Small intestine (tissue), 7 donors: ENCODE results near the gene UBE3B. TPM values are rescaled to one million over a fixed set of nuclear protein-coding genes. Genes with fewer than 3 reads are reported as not detected.

ENCODE experiments used
- DNase-seq, 2 donors: peaks; one replicate each; pipeline versions ENCODE4 v3.0.0 to v3.0.0-alpha.2; 2013
- FAIRE-seq: peaks from 2 replicates; lab custom pipeline; 2012; peaks lifted over from hg19 to GRCh38; lab: Jason Lieb, UNC
- H3K27ac ChIP-seq, 3 donors: one replicate each; pipeline ENCODE4 v1.5.1; 2013; ENCODE audit warnings: low read length in 2 of 3, mild to moderate bottlenecking in 2 of 3, control low read depth in 1 of 3, inconsistent platforms in 1 of 3, low read depth in 1 of 3, moderate library complexity in 1 of 3
- H3K27me3 ChIP-seq, 3 donors: one replicate each; pipeline ENCODE4 v1.6.1; 2013; ENCODE audit warnings: low read length in 3 of 3, inconsistent platforms in 1 of 3; ENCODE audit not compliant: control insufficient read depth in 3 of 3, insufficient read depth in 3 of 3
- H3K36me3 ChIP-seq, 3 donors: one replicate each; pipeline ENCODE4 v1.6.1; 2013; ENCODE audit warnings: low read length in 3 of 3, inconsistent platforms in 1 of 3, low read depth in 1 of 3, mild to moderate bottlenecking in 1 of 3, moderate library complexity in 1 of 3; ENCODE audit not compliant: control insufficient read depth in 3 of 3, insufficient read depth in 2 of 3
- H3K4me1 ChIP-seq, 3 donors: one replicate each; pipeline ENCODE4 v1.6.1; 2013; ENCODE audit warnings: low read length in 2 of 3, inconsistent platforms in 1 of 3, low read depth in 1 of 3, mild to moderate bottlenecking in 1 of 3, moderate library complexity in 1 of 3; ENCODE audit not compliant: control insufficient read depth in 3 of 3, insufficient read depth in 2 of 3
- H3K4me3 ChIP-seq, 3 donors: one replicate each; pipeline ENCODE4 v1.5.1; 2013; ENCODE audit warnings: low read length in 3 of 3, control low read depth in 1 of 3, inconsistent platforms in 1 of 3, low read depth in 1 of 3, mild to moderate bottlenecking in 1 of 3, moderate library complexity in 1 of 3
- H3K9me3 ChIP-seq, 2 donors: one replicate each; pipeline ENCODE4 v1.6.1; 2013; ENCODE audit warnings: low read depth in 1 of 2, low read length in 1 of 2; ENCODE audit not compliant: control insufficient read depth in 2 of 2, insufficient read depth in 1 of 2
- WGBS, 3 donors: extraction: QIAGEN DNeasy Blood & Tissue Kit; methylation state at CpG; one replicate each; pipeline ENCODE4 v1.1.7; 2013; 5-methylcytosine and 5-hydroxymethylcytosine counted together
- polyA plus RNA-seq, 4 donors: library from polyadenylated mRNA; stranded (reverse) in 3 of 4; unstranded in 1 of 4; fragments of 200-250 nt in 3 of 4; fragments of 120-200 nt in 1 of 4; gene quantifications; one replicate each; pipeline versions ENCODE4 v1.2.1 to v1.2.3, GENCODE V29; 2013
- donor health status: healthy with polysubstance abuse.
- donor health status: control.
- donor health status: control.
- donor health status: Bipolar disorder and iron deficiency.
- donor health status: healthy.

The UBE3B gene
- polyA plus RNA-seq, 4 donors: 13.0 to 33.2 (median 13.3) TPM

DNA sequence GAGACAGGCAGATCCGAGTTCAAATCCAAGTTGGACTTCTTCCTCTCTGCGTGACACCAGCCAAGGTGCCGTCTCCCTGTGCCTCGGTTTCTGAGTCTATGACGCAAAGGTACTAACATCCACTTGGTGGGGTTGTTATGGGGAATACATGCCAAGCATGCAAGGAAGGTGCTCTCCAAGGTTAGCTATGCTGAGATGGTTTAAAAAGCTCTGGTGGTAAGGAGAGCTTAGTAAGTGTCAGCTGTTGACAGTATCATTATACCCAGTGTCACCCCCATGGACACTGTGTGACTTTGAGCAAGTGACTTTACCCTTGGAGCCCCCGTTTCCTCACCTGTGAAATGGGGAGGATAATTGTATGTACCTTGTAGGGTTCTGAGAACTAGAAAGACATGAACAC, 73.7 kb downstream of the UBE3B start:
- Histone ChIP-seq H3K4me3 (no peak overlapping the region), H3K9me3 (no peaks in the 10 kb centered on the region), H3K27ac (no peak overlapping the region), H3K36me3 (peaks cover 0 to 7% (median 0%) of the 10 kb centered on the region in 3 donors), H3K27me3 (peaks cover 0 to 19% (median 4%) of the 10 kb centered on the region in 3 donors), H3K4me1 (no peaks in the 10 kb centered on the region)
- WGBS, 3 donors: 82 to 88% (median 84%) methylated on average over 6 of the region's 6 CpGs
- FAIRE-seq: no peak
- DNase-seq: no peak

DNA sequence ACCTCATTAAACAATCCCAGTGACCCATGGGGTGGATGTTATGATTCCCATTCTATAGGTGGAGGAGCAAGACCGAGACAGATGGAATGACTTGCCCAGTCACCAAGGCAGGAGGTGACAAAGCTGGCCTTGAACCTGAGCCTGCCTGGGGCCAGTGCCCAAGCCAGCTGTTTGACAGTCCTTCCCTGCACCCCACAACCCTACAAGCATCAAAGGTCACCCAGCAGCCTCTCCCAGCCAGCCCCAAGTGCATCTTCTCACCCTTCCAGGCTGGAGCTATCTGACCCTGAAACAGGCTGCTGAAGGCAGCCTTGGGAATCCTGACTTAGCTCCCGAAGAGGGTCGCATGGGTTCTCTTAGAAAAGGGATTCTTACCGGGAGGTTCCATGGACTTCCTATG, 75.5 kb downstream of the UBE3B start:
- WGBS, 3 donors: 33 to 70% (median 52%) methylated on average over 4 of the region's 4 CpGs

DNA sequence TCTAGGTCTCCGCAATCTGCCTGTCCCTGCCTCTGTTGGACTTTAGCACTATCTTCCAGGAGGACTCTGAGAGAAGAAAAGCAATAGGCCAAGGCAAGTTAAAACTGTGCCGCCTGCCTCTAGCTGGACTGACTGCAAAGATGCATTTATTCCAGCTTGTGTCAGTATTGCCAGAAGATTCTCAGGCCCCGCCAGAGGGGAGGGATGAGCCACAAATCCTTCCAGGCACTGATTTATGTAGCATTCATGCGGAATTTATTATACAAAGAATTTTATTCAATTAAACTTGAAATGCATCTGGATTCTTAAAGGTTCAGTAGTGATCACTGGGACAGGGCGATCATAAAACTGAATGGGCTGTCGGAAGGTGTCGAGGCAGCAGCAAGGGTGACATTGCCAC, 76.0 kb downstream of the UBE3B start:
- 35 to 78% (median 46%) methylated on average over 7 of the region's 7 CpGs for WGBS, 3 donors
- DNase-seq (no peak), FAIRE-seq (no peak)
- Histone ChIP-seq H3K4me1 (peaks cover 0 to 8% (median 3%) of the 10 kb centered on the region in 3 donors), H3K9me3 (no peaks in the 10 kb centered on the region), H3K27me3 (peaks cover 0 to 16% (median 4%) of the 10 kb centered on the region in 3 donors), H3K27ac (no peak overlapping the region), H3K36me3 (peaks cover 0 to 25% (median 0%) of the 10 kb centered on the region in 3 donors), H3K4me3 (no peak overlapping the region)

More for the DNA sequence above, 75.5 kb downstream of the UBE3B start:
- no peak overlapping the region for H3K4me3 ChIP-seq
- H3K4me1 ChIP-seq: peaks cover 0 to 3% (median 0%) of the 10 kb centered on the region in 3 donors
- DNase-seq (no peak), FAIRE-seq (no peak)
- peaks cover 0 to 24% (median 0%) of the 10 kb centered on the region in 3 donors for H3K36me3 ChIP-seq
- H3K27me3 ChIP-seq: peaks cover 0 to 19% (median 4%) of the 10 kb centered on the region in 3 donors
- no peak overlapping the region for H3K27ac ChIP-seq
- no peaks in the 10 kb centered on the region for H3K9me3 ChIP-seq

DNA sequence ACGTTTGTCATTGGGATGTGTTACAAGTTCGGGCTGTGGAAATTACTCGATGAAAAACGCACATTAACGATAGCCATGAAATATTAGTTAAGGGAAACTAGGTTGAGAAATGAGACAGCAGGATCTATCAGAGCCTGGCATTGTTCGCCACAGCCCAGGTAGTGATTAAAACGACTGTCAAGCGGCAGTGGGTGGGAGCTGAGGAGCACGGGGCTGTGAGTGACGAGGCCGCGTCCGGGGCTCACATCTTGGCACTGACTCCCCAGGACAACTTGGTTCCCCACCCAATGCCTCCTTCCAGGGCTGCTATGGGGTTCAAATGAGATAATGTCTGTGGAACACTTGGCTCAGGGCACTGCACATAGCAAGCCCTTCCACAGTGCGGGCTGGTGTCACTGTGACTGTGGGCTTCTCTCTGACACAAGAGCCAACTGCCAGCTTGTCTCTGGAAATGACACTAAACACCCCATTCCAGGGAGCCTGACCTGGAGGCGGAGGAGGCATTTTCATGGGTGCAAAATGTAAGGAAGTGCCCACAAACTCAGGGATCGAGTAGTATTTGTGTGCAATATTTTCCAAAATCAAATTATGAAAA, 76.6 kb downstream of the UBE3B start:
- no peak overlapping the region for H3K4me3 ChIP-seq
- no peak overlapping the region for H3K27ac ChIP-seq
- WGBS, 3 donors: 47 to 69% (median 51%) methylated on average over 16 of the region's 16 CpGs
- peaks cover 0 to 16% (median 4%) of the 10 kb centered on the region in 3 donors for H3K27me3 ChIP-seq
- peaks cover 0 to 29% (median 0%) of the 10 kb centered on the region in 3 donors for H3K36me3 ChIP-seq
- DNase-seq: no peak
- H3K4me1 ChIP-seq: peaks cover 0 to 14% (median 3%) of the 10 kb centered on the region in 3 donors
- no peaks in the 10 kb centered on the region for H3K9me3 ChIP-seq
- no peak for FAIRE-seq

DNA sequence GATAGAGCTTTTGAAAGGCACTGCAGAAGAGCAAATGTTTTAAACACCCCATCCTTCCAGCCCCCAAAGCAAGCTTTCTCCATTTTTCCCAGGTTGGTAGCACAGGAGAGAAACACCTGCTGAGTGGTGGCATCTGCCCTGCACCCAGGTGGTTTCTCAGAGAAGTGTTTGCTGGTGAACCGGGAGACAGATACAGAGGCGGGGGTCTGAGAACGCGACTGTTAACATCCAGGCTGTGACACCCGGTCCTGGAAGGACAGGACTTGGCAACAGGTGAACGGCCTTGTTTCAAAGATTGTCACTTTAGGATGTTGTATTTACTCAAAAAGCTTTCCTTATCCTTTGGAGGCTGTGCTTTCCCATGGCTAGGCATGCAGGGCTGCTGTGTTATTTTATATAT, 77.3 kb downstream of the UBE3B start:
- Histone ChIP-seq H3K27ac (no peak overlapping the region), H3K27me3 (peaks cover 0 to 15% (median 3%) of the 10 kb centered on the region in 3 donors), H3K36me3 (peaks cover 0 to 36% (median 0%) of the 10 kb centered on the region in 3 donors), H3K9me3 (no peaks in the 10 kb centered on the region), H3K4me1 (peaks cover 0 to 16% (median 3%) of the 10 kb centered on the region in 3 donors), H3K4me3 (no peak overlapping the region)
- no peak for FAIRE-seq
- no peak for DNase-seq
- 51 to 71% (median 59%) methylated on average over 6 of the region's 6 CpGs for WGBS, 3 donors

DNA sequence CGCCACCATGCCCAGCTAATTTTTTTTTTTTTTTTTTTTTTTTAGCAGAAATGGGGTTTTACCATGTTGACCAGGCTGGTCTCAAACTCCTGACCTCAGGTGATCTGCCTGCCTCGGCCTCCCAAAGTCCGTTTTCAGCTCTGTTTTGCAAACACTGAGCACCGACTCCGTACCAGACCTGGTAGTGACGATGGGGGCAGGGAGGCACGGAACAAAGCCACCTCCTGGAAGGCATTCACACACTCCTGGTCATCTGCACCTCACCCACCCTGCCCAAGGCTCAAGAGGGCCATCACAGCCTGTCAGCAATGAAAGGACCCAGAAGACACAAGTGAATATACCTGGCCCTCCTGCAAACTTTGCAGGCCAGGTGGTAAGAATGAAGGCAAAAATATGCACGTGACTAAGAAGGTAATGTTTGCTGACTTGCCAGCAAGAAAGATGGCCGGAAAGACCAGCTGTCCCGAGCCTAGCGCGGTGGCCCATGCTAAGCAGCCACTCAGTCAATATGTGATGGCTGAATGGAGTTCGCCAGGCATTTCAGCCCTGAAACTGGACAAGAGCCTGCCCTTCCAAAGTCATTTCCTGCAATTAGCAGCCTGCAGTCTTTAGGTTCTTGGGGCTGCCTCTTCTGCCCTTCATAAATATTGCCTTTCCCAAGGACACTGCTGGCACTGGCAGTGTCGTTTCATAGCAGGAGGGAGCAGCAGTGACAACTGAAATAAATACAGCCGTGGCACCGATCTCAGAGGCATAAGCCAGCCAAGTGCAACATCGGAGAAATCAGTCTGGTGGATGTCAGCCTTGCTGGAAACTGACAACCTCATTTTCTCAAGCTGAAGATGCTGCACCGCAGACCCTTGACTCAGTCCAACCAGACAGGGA, 78.2 kb downstream of the UBE3B start:
- Histone ChIP-seq H3K9me3 (no peaks in the 10 kb centered on the region), H3K27me3 (peaks cover 0 to 7% (median 0%) of the 10 kb centered on the region in 3 donors), H3K36me3 (peaks cover 0 to 39% (median 0%) of the 10 kb centered on the region in 3 donors), H3K27ac (no peak overlapping the region), H3K4me1 (peaks cover 0 to 16% (median 3%) of the 10 kb centered on the region in 3 donors), H3K4me3 (no peak overlapping the region)
- FAIRE-seq (no peak), DNase-seq (no peak)
- WGBS, 3 donors: 77 to 85% (median 80%) methylated on average over 18 of the region's 18 CpGs

DNA sequence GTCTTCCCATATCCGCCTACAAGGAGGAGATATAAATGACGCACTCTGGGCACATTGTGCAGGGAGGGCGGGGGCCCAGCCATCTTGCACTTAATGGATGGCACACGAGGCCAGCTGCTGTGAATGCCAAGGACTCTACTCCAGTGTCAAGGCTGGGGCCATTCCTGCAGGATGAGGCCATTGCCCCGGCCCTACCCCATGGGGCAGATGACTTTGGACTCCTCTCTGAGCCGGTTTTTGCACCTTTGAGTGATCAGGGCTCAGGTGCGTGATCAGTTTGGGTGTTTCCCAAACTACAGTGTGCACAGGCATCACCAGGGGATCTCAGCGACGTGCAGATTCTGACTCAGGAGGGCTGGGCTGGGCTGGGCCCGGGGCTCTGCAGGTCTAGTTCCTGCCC, 79.8 kb downstream of the UBE3B start:
- DNase-seq: no peak
- Histone ChIP-seq H3K4me1 (peaks cover 0 to 16% (median 3%) of the 10 kb centered on the region in 3 donors), H3K27me3 (peaks cover 0 to 7% (median 0%) of the 10 kb centered on the region in 3 donors), H3K27ac (no peak overlapping the region), H3K4me3 (no peak overlapping the region), H3K9me3 (no peaks in the 10 kb centered on the region), H3K36me3 (peaks cover 0 to 52% (median 0%) of the 10 kb centered on the region in 3 donors)
- WGBS, 3 donors: 68 to 86% (median 78%) methylated on average over 10 of the region's 10 CpGs
- no peak for FAIRE-seq

DNA sequence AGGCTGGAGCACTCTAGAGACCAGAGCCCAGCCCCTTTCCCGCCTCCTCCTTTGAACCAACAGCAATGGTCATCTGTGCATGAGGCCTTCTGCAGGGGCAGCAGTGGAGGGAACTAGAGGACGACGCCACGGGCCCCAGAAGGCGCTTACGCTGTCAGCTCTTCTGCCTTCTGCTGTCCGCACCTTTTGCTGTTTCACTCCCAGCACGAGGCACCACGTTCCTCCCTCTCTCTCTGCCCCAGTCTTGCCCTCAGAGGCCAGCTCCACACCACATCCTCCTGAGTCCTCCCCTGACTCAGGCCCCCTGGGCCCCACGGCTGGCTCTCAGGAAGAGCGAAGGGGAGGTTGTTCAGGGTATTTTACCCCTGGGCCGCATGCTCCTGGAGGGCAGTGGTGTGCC, 80.4 kb downstream of the UBE3B start:
- Histone ChIP-seq H3K27me3 (peaks cover 0 to 7% (median 0%) of the 10 kb centered on the region in 3 donors), H3K27ac (no peak overlapping the region), H3K4me1 (peaks cover 0 to 16% (median 3%) of the 10 kb centered on the region in 3 donors), H3K9me3 (peaks cover 0 to 3% of the 10 kb centered on the region in 2 donors), H3K36me3 (peaks cover 0 to 58% (median 0%) of the 10 kb centered on the region in 3 donors), H3K4me3 (no peak overlapping the region)
- 80 to 87% (median 87%) methylated on average over 12 of the region's 12 CpGs for WGBS, 3 donors
- FAIRE-seq: no peak
- DNase-seq: no peak
